Measurements from ENCODE around the gene FAM50A. TPM values are rescaled to one million over a fixed set of nuclear protein-coding genes. Genes with fewer than 3 reads are reported as not detected.

The FAM50A gene
- total RNA-seq, 1 experiment from 2014 or later: 57.4 TPM

- no peak overlapping the region for H3K9ac ChIP-seq (ENCODE audit: extremely low read depth, insufficient read length, low read length)
- no peak for TF ChIP-seq CTCF (conservative IDR thresholded peaks at IDR 0.05)
- no peaks in the 10 kb centered on the region for H3K4me1 ChIP-seq (ENCODE audit: insufficient read depth, low read length)
- H2BK20ac ChIP-seq (ENCODE audit: low read depth, low read length, poor library complexity, severe bottlenecking): no peak overlapping the region
- no peaks in the 10 kb centered on the region for H3K79me1 ChIP-seq (ENCODE audit: insufficient read depth, low read depth, low read length, poor library complexity, severe bottlenecking)
- H3K4ac ChIP-seq (ENCODE audit: low read depth, low read length): no peak overlapping the region
- H4K5ac ChIP-seq (ENCODE audit: insufficient read length, low read depth, low read length): no peak overlapping the region
- no peak overlapping the region for H2BK120ac ChIP-seq (ENCODE audit: low read depth, low read length, poor library complexity, severe bottlenecking)
- peaks cover 4% of the 10 kb centered on the region for H3K23me2 ChIP-seq (ENCODE audit: insufficient read length, low read depth, low read length, poor library complexity, severe bottlenecking)
- no peak overlapping the region for H3K4me3 Mint-ChIP-seq
- no peak overlapping the region for H4K8ac ChIP-seq (replicated peaks; ENCODE audit: insufficient read length, low read depth, low read length)
- no peak overlapping the region for H2BK15ac ChIP-seq (ENCODE audit: low read depth, low read length)
- H2AFZ ChIP-seq (ENCODE audit: low read length): no peak overlapping the region
- H4K20me1 ChIP-seq (ENCODE audit: control insufficient read depth, insufficient read depth, insufficient read length): no peaks in the 10 kb centered on the region
- H3K4me2 ChIP-seq (ENCODE audit: insufficient read depth, insufficient read length, low read length): no peak overlapping the region
- H3K27me3 ChIP-seq (ENCODE audit: insufficient read depth, low read length): no peaks in the 10 kb centered on the region; the same call in 1 of the 2 replicates
- no peak overlapping the region for H3T11ph ChIP-seq (ENCODE audit: low read length)
- DNase-seq: no peak
- H3K79me2 ChIP-seq (ENCODE audit: insufficient read depth, low read length): no peaks in the 10 kb centered on the region
- no peak overlapping the region for H2BK5ac ChIP-seq (ENCODE audit: insufficient read length, low read length)
- no peak overlapping the region for H3K56ac ChIP-seq (ENCODE audit: insufficient read length, low read depth, low read length)
- H3K27me3 Mint-ChIP-seq (ENCODE audit: low read depth): no peaks in the 10 kb centered on the region; the same call in 1 of the 2 replicates
- no peak overlapping the region for H2BK12ac ChIP-seq (ENCODE audit: insufficient read length, low read depth, low read length)
- no peak overlapping the region for H3K27ac ChIP-seq (ENCODE audit: insufficient read length, low read depth, low read length)
- H3K9me3 ChIP-seq (ENCODE audit: control insufficient read depth, low read depth, low read length): peaks cover 24% of the 10 kb centered on the region
- peaks cover 51 to 85% of the 10 kb centered on the region in 2 experiments for H3K9me3 Mint-ChIP-seq
- no peak overlapping the region for H3K27ac Mint-ChIP-seq
- no peak overlapping the region for H4K91ac ChIP-seq (ENCODE audit: insufficient read length, low read depth, low read length)
- no peak overlapping the region for H3K14ac ChIP-seq (ENCODE audit: insufficient read depth, low read length)
- no peak overlapping the region for H3K23ac ChIP-seq (ENCODE audit: insufficient read length, low read depth, low read length)
- H3K4me1 Mint-ChIP-seq: 0 out of 4 replicates have a peak, but pooled peaks cover 0 to 4% of the 10 kb centered on the region in 2 experiments
- H2AK5ac ChIP-seq (ENCODE audit: insufficient read length, low read length): no peak overlapping the region
- no peak overlapping the region for H3K18ac ChIP-seq (ENCODE audit: insufficient read length, low read depth, low read length)
- no CpG with 5 or more reads among the region's 36 CpGs for WGBS (ENCODE audit: extremely low coverage, insufficient read length, low lambda C conversion rate)
- H3K36me3 Mint-ChIP-seq (ENCODE audit: insufficient read depth in 1 of 3, low read depth in 3 of 3): peaks cover 17 to 45% (median 34%) of the 10 kb centered on the region in 3 experiments; a peak in 6 of 7 replicates
Observed at GRCh38 chrX:154463611-154464220, 19.8 kb downstream of the FAM50A start.
